Ectodermal cell (in vitro differentiated cells): ENCODE measurements around the gene GSDMA.
"Not testable (repeated sequence)": the region's sequence is repeated elsewhere in the genome, so short reads cannot be mapped to it uniquely, and the experiment has no call there.

ENCODE experiments used
- H3K27ac ChIP-seq: 2 replicates; pipeline ENCODE4 v1.7.0; 2013; ENCODE audit warnings: mild to moderate bottlenecking, low read depth, low read length; ENCODE audit not compliant: insufficient read depth, poor library complexity, severe bottlenecking
- H3K27me3 ChIP-seq: 2 replicates; pipeline ENCODE4 v1.7.0; 2013; ENCODE audit warnings: mild to moderate bottlenecking, low read length; ENCODE audit not compliant: insufficient read depth, control insufficient read depth, poor library complexity, severe bottlenecking
- H3K36me3 ChIP-seq: one replicate; pipeline ENCODE4 v1.7.0; 2013; ENCODE audit warnings: low read length; ENCODE audit not compliant: control insufficient read depth, insufficient read depth
- H3K4me1 ChIP-seq: one replicate; pipeline ENCODE4 v1.7.0; 2013; ENCODE audit warnings: low read length; ENCODE audit not compliant: control insufficient read depth, insufficient read depth
- H3K4me3 ChIP-seq: 2 replicates; pipeline ENCODE4 v1.7.0; 2013; ENCODE audit warnings: low read depth, low read length, control low read depth; ENCODE audit not compliant: insufficient read depth
- H3K9me3 ChIP-seq: 2 replicates; pipeline ENCODE4 v1.7.0; 2013; ENCODE audit warnings: mild to moderate bottlenecking, low read length, moderate library complexity; ENCODE audit not compliant: control insufficient read depth
- WGBS, 2 experiments: methylation state at CpG; one replicate each; pipeline ENCODE4 v1.1.7; 2013; ENCODE audit warnings: missing lambda C conversion rate in 2 of 2; 5-methylcytosine and 5-hydroxymethylcytosine counted together

GSDMA gene

DNA sequence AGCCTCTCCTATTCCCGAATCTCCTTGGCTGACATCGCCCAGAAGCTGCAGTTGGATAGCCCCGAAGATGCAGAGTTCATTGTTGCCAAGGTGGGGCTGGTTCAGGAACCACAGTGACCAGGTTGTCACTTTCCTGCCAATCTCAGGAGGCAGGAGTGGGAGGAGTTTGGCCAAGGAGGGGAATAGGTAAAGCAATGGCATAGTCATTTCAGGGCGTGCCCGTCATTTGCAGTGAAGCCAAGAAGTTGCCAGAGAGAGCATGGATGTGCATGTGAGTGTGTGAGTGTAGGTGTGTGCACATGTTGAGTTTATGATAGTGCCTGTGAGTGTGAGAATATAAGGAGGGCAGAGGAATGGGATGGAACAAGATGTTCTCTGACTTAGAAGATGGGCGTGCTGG, 32.6 kb downstream of the GSDMA start:
- 95 to 96% methylated on average over 6 of the region's 6 CpGs for WGBS, 2 experiments

DNA sequence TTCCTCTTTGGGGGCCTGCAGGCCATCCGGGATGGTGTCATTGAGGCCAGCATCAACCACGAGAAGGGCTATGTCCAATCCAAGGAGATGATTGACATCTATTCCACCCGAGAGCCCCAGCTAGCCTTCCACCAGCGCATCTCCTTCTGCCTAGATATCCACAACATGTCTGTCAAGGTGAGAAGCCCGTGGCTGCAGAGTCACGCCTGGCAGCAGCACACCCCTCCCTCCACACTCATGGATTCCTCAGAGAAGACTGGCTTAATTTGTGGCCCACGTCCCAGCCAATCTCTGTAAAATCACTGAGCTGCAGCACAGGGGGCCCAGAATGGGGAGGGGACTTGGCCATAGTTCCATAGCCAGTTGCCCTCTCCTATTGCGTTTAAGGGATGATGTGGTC, 33.4 kb downstream of the GSDMA start:
- Histone ChIP-seq H3K27ac (no peak overlapping the region), H3K36me3 (peaks cover 53% of the 10 kb centered on the region), H3K9me3 (no peaks in the 10 kb centered on the region), H3K4me3 (no peak overlapping the region), H3K4me1 (no peaks in the 10 kb centered on the region), H3K27me3 (no peaks in the 10 kb centered on the region)
- 93 to 95% methylated on average over 8 of the region's 8 CpGs for WGBS, 2 experiments

More for the DNA sequence above, 32.6 kb downstream of the GSDMA start:
- Histone ChIP-seq H3K27me3 (no peaks in the 10 kb centered on the region), H3K27ac (no peak overlapping the region), H3K36me3 (peaks cover 55% of the 10 kb centered on the region), H3K4me3 (no peak overlapping the region), H3K4me1 (no peaks in the 10 kb centered on the region), H3K9me3 (no peaks in the 10 kb centered on the region)

DNA sequence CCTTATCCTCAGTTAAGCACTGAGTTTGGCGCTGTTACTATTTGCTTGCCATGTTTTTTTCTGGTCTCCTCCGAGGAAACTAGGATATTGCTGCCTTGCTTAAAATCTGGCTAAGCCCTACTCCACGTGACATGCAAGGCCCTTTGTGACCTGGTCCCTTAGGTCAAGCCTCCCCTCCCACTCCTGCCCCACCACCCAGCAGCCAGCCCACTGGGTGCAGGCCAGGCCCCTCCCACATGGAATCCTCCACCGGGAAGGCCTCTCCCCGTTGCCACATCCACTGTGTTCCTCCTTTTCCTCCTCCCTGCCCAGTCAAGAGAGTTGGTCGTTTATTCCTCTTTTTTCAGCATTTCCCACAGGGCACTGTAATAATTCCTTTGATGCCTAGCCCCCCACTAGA, 34.0 kb downstream of the GSDMA start:
- Histone ChIP-seq H3K4me1 (no peaks in the 10 kb centered on the region), H3K9me3 (no peaks in the 10 kb centered on the region), H3K4me3 (no peak overlapping the region), H3K27me3 (no peaks in the 10 kb centered on the region), H3K27ac (no peak overlapping the region), H3K36me3 (peaks cover 52% of the 10 kb centered on the region)
- WGBS, 2 experiments: 88 to 90% methylated on average over 6 of the region's 6 CpGs

DNA sequence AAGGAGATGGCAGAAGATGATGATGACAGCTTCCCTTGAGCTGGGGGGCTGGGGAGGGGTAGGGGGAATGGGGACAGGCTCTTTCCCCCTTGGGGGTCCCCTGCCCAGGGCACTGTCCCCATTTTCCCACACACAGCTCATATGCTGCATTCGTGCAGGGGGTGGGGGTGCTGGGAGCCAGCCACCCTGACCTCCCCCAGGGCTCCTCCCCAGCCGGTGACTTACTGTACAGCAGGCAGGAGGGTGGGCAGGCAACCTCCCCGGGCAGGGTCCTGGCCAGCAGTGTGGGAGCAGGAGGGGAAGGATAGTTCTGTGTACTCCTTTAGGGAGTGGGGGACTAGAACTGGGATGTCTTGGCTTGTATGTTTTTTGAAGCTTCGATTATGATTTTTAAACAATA, 34.7 kb downstream of the GSDMA start:
- no peak overlapping the region for H3K4me3 ChIP-seq
- 96 to 97% methylated on average over 4 of the region's 4 CpGs for WGBS, 2 experiments
- no peaks in the 10 kb centered on the region for H3K27me3 ChIP-seq
- H3K36me3 ChIP-seq: peaks cover 46% of the 10 kb centered on the region
- no peaks in the 10 kb centered on the region for H3K4me1 ChIP-seq
- H3K27ac ChIP-seq: no peak overlapping the region
- no peaks in the 10 kb centered on the region for H3K9me3 ChIP-seq

DNA sequence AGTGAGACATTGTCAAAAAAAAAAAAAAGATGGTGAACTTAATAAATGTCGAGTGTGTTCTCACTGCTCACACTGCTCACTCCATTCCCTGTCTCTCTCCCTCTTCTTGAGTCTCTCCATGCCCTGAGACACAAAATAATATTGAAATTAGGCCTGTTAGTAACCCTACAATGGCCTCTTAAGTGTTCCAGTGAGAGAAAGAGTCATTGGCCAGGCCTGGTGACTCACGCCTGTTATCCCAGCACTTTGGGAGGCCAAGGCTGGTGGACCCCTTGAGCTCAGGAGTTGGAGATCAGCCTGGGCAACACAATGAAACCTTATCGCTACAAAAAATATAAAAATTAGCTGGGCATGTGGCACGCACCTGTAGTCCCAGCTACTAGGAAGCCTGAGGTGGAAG, 36.3 kb downstream of the GSDMA start:
- Histone ChIP-seq H3K36me3 (peaks cover 32% of the 10 kb centered on the region), H3K27me3 (no peaks in the 10 kb centered on the region), H3K27ac (no peak overlapping the region), H3K4me3 (no peak overlapping the region), H3K4me1 (no peaks in the 10 kb centered on the region), H3K9me3 (no peaks in the 10 kb centered on the region)
- 94 to 95% methylated on average over 4 of the region's 4 CpGs for WGBS, 2 experiments

DNA sequence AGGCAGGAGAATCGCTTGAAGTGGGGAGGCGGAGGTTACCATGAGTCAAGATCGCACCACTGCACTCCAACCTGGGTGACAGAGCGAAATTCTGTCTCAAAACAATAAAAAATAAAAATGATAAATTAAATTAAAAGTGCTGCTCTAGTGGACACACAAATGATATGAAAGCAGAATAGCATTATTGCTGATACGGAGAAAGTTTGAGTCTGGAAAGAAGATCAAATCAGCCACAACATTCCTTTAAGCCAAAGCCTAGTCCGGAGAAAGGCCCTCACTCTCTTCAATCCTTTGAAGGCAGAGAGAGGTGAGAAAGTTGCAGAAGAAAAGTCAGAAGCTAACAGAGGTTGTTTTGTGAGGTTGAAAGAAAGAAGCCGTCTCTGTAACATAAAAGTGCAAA, 37.4 kb downstream of the GSDMA start:
- Histone ChIP-seq H3K27ac (no peak overlapping the region), H3K9me3 (no peaks in the 10 kb centered on the region), H3K27me3 (no peaks in the 10 kb centered on the region), H3K36me3 (peaks cover 21% of the 10 kb centered on the region), H3K4me3 (no peak overlapping the region), H3K4me1 (no peaks in the 10 kb centered on the region)
- WGBS, 2 experiments: 93 to 95% methylated on average over 6 to 7 of the region's 7 CpGs

DNA sequence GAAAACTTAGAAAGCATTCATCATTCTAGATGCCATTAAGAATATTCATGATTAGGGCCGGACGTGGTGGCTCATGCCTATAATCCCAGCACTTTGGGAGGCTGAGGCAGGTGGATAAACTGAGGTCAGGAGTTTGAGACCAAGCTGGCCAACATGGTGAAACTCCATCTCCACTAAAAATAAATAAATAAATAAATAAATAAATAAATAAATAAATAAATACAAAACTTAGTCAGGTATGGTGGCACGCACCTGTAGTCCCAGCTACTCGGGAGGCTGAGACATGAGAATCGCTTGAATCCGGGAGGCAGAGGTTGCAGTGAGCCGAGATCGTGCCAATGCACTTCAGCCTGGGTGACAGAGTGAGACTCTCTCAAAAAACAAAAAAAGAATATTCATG, 38.5 kb downstream of the GSDMA start:
- not testable (repeated sequence) for H3K9me3 ChIP-seq, H3K4me3 ChIP-seq, H3K4me1 ChIP-seq, H3K27ac ChIP-seq, H3K27me3 ChIP-seq
- H3K36me3 ChIP-seq: peaks cover 11% of the 10 kb centered on the region
- WGBS, 2 experiments: 85 to 92% methylated on average over 8 of the region's 8 CpGs

DNA sequence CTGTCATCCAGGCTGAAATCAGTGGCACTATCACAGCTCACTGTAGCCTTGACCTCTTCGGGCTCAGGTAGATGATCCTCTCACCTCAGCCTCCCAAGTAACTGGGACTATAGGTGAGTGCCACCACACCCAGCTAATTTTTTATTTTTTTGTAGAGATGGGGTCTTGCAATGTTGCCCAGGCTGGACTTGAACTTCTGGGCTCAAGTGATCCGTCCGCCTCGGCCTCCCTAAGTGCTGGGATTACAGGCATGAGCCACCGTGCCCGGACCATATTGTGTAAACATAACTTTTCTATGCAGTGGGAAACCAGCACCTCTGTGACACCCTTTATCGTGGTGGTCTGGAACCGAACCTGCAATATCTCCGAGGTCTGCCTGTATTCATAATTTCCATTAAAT, 41.3 kb downstream of the GSDMA start:
- WGBS, 2 experiments: 94 to 95% methylated on average over 9 of the region's 9 CpGs
- H3K4me1 ChIP-seq: no peaks in the 10 kb centered on the region
- H3K27ac ChIP-seq: no peak overlapping the region
- no peaks in the 10 kb centered on the region for H3K36me3 ChIP-seq
- H3K4me3 ChIP-seq: no peak overlapping the region
- no peaks in the 10 kb centered on the region for H3K9me3 ChIP-seq
- H3K27me3 ChIP-seq: no peaks in the 10 kb centered on the region

DNA sequence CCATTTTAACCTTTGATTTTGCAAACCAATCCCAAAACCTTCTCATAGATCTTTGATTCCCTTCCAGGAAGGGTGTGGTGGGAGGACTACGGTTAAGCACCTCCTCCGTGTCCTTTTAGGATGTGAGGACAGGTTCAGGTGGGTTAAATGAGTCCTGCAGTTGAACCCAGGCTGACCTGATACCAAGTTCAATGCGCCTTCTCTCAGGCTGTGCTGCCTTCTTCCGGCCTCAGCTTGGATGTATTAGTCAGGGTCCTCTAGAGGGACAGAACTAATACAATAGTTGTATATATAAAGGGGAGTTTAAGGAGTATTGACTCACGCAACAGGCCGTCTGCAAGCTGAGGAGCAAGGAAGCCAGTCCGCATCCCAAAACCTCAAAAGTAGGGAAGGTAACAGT, 41.9 kb downstream of the GSDMA start:
- H3K4me1 ChIP-seq: no peaks in the 10 kb centered on the region
- H3K9me3 ChIP-seq: no peaks in the 10 kb centered on the region
- H3K36me3 ChIP-seq: no peaks in the 10 kb centered on the region
- H3K27me3 ChIP-seq: no peaks in the 10 kb centered on the region
- WGBS, 2 experiments: 92 to 93% methylated on average over 7 of the region's 7 CpGs
- H3K4me3 ChIP-seq: no peak overlapping the region
- no peak overlapping the region for H3K27ac ChIP-seq

DNA sequence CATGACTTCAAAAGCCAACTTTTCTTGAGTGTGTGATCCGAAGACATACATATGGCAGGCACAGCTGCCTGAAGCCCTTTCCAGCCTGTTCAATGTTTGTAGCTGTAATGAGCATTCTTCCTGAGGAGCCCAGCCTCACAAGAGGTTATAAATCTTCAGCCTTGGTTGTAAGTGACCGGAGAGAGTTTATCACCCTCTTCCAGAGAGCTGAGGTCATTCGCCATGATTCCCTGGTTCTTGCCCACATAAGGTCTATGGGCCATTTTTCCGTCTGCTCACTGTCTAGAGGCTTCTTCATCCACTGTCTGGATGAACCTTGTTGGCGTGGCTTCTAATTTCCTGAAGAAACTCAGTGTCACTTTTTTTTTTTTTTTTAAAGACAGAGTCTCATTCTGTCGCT, 42.7 kb downstream of the GSDMA start:
- no peaks in the 10 kb centered on the region for H3K4me1 ChIP-seq
- no peaks in the 10 kb centered on the region for H3K27me3 ChIP-seq
- no peaks in the 10 kb centered on the region for H3K36me3 ChIP-seq
- H3K27ac ChIP-seq: no peak overlapping the region
- H3K9me3 ChIP-seq: no peaks in the 10 kb centered on the region
- WGBS, 2 experiments: 92% methylated on average over 6 of the region's 6 CpGs
- H3K4me3 ChIP-seq: no peak overlapping the region

DNA sequence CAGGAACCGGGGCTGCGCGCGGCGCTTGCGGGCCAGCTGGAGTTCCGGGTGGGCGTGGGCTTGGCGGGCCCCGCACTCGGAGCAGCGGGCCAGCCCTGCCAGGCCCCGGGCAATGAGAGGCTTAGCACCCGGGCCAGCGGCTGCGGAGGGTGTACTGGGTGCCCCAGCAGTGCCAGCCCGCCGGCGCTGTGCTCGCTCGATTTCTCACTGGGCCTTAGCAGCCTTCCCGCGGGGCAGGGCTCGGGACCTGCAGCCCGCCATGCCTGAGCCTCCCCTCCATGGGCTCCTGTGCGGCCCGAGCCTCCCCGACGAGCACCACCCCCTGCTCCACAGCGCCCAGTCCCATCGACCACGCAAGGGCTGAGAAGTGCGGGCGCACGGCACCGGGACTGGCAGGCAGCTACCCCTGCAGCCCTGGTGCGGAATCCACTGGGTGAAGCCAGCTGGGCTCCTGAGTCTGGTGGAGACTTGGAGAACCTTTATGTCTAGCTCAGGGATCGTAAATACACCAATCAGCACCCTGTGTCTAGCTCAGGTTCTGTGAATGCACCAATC, 48.2 kb downstream of the GSDMA start:
- not testable (repeated sequence) for H3K27ac ChIP-seq, H3K4me3 ChIP-seq, H3K36me3 ChIP-seq, H3K27me3 ChIP-seq, H3K9me3 ChIP-seq
- peaks cover 11% of the 10 kb centered on the region for H3K4me1 ChIP-seq
- 94 to 96% methylated on average over 38 of the region's 38 CpGs for WGBS, 2 experiments
